Nephron progenitor cell (in vitro differentiated cells): Measurements from ENCODE around the gene NFKBIL1.

Experiments
- DNase-seq: peaks from one replicate; pipeline ENCODE4 v3.0.0; 2021
- H3K27ac Mint-ChIP-seq: 2 replicates; pipeline ENCODE4 v1.8.0; 2021; ENCODE audit warnings: mild to moderate bottlenecking, moderate library complexity, mixed read lengths
- H3K27me3 Mint-ChIP-seq: 2 replicates; pipeline ENCODE4 v1.8.0; 2021; ENCODE audit warnings: mild to moderate bottlenecking, low read depth, mixed read lengths; ENCODE audit not compliant: poor library complexity
- H3K36me3 Mint-ChIP-seq: 2 replicates; pipeline ENCODE4 v1.8.0; 2021; ENCODE audit warnings: low read depth, mixed read lengths
- H3K4me1 Mint-ChIP-seq: 2 replicates; pipeline ENCODE4 v1.8.0; 2021; ENCODE audit warnings: mixed read lengths
- H3K4me3 Mint-ChIP-seq: 2 replicates; pipeline ENCODE4 v1.8.0; 2021; ENCODE audit warnings: mild to moderate bottlenecking, moderate library complexity, mixed read lengths
- H3K9me3 Mint-ChIP-seq: 2 replicates; pipeline ENCODE4 v1.8.0; 2021; ENCODE audit warnings: mild to moderate bottlenecking, moderate library complexity, mixed read lengths
- CTCF ChIP-seq: fragments of 200-600 bp; sonication (generic); IDR thresholded peaks from 2 replicates; pipeline ENCODE4 v1.5.0; 2021; ENCODE audit warnings: antibody characterized with exemption

NFKBIL1 gene

GRCh38 chr6:31559606-31559957, 12.2 kb downstream of the NFKBIL1 start:
- no peak for TF ChIP-seq CTCF
- Mint-ChIP-seq H3K4me1 (peaks cover 31% of the 10 kb centered on the region), H3K36me3 (peaks cover 35% of the 10 kb centered on the region), H3K4me3 (no peak overlapping the region), H3K9me3 (no peaks in the 10 kb centered on the region), H3K27me3 (peaks cover 4% of the 10 kb centered on the region), H3K27ac (peak overlapping the region; percentile 93)
- DNase-seq = no peak

- peaks cover 36% of the 10 kb centered on the region for H3K4me1 Mint-ChIP-seq
- peaks cover 32% of the 10 kb centered on the region for H3K36me3 Mint-ChIP-seq
- no peaks in the 10 kb centered on the region for H3K9me3 Mint-ChIP-seq
- TF ChIP-seq CTCF = no peak
- DNase-seq = no peak
- H3K4me3 Mint-ChIP-seq = no peak overlapping the region
- H3K27ac Mint-ChIP-seq = peak overlapping the region; percentile 93
- peaks cover 4% of the 10 kb centered on the region for H3K27me3 Mint-ChIP-seq
Measured at GRCh38 chr6:31559958-31560696, 12.7 kb downstream of the NFKBIL1 start.

- H3K4me3 Mint-ChIP-seq = no peak overlapping the region
- no peak for DNase-seq
- H3K9me3 Mint-ChIP-seq = no peaks in the 10 kb centered on the region
- peak overlapping the region; percentile 93 for H3K27ac Mint-ChIP-seq
- peaks cover 32% of the 10 kb centered on the region for H3K36me3 Mint-ChIP-seq
- peaks cover 36% of the 10 kb centered on the region for H3K4me1 Mint-ChIP-seq
- H3K27me3 Mint-ChIP-seq = peaks cover 4% of the 10 kb centered on the region
- TF ChIP-seq CTCF = no peak
Measured at GRCh38 chr6:31560697-31561058, 13.3 kb downstream of the NFKBIL1 start.

GRCh38 chr6:31567531-31568370, 20.3 kb downstream of the NFKBIL1 start:
- H3K27me3 Mint-ChIP-seq = peaks cover 24% of the 10 kb centered on the region
- peak overlapping the region; percentile 39 for H3K4me3 Mint-ChIP-seq
- peak; percentile 26 for DNase-seq
- peak overlapping the region; percentile 70 for H3K27ac Mint-ChIP-seq
- no peak for TF ChIP-seq CTCF
- no peaks in the 10 kb centered on the region for H3K9me3 Mint-ChIP-seq
- peaks cover 28% of the 10 kb centered on the region for H3K4me1 Mint-ChIP-seq
- H3K36me3 Mint-ChIP-seq = no peaks in the 10 kb centered on the region

GRCh38 chr6:31568537-31568961, 21.1 kb downstream of the NFKBIL1 start:
- DNase-seq = no peak
- H3K27ac Mint-ChIP-seq = no peak overlapping the region
- H3K27me3 Mint-ChIP-seq = peaks cover 27% of the 10 kb centered on the region
- H3K36me3 Mint-ChIP-seq = no peaks in the 10 kb centered on the region
- H3K4me1 Mint-ChIP-seq = peaks cover 28% of the 10 kb centered on the region
- no peak overlapping the region for H3K4me3 Mint-ChIP-seq
- H3K9me3 Mint-ChIP-seq = no peaks in the 10 kb centered on the region
- no peak for TF ChIP-seq CTCF
